SU-DHL-6 (cell line): Measurements from ENCODE around the gene FBRSL1.

Experiments
- H2AFZ ChIP-seq: fragments of 200-600 bp; sonication (generic); 2 replicates; pipeline ENCODE4 v1.6.1; 2014; ENCODE audit warnings: low read depth, mild to moderate bottlenecking, moderate library complexity, mixed read lengths, antibody characterized with exemption, low read length; ENCODE audit not compliant: severe bottlenecking
- H3F3A ChIP-seq: fragments of 200-600 bp; shearing (Covaris generic); 2 replicates; pipeline ENCODE4 v1.6.0; 2016; ENCODE audit warnings: antibody characterized with exemption, mild to moderate bottlenecking; ENCODE audit not compliant: insufficient read depth
- H3K27ac ChIP-seq: fragments of 200-600 bp; sonication (generic); 2 replicates; pipeline ENCODE4 v1.5.1; 2016; ENCODE audit warnings: low read depth, mild to moderate bottlenecking, low read length, moderate library complexity, mixed read lengths
- H3K27me3 ChIP-seq: fragments of 200-600 bp; sonication (generic), shearing (Covaris generic); 2 replicates; pipeline ENCODE4 v1.6.0; 2014; ENCODE audit warnings: mild to moderate bottlenecking, low read length
- H3K36me3 ChIP-seq: fragments of 200-600 bp; sonication (generic); 2 replicates; pipeline ENCODE4 v1.6.1; 2014; ENCODE audit warnings: mild to moderate bottlenecking, low read length, mixed read lengths
- H3K4me2 ChIP-seq: fragments of 300-600, 200-600 bp; shearing (Covaris generic), sonication (generic); 2 replicates; pipeline ENCODE4 v1.6.0; 2014; ENCODE audit warnings: low read length, low read depth, mild to moderate bottlenecking; ENCODE audit not compliant: poor library complexity, severe bottlenecking
- H3K4me3 ChIP-seq: fragments of 200-600 bp; sonication (generic); 2 replicates; pipeline ENCODE4 v1.5.1; 2014; ENCODE audit warnings: antibody characterized with exemption, low read length, mild to moderate bottlenecking, mixed read lengths; ENCODE audit not compliant: insufficient read depth, poor library complexity, severe bottlenecking
- H3K79me2 ChIP-seq: fragments of 200-600 bp; sonication (generic); 2 replicates; pipeline ENCODE4 v1.6.1; 2014; ENCODE audit warnings: mild to moderate bottlenecking, low read length, moderate library complexity; ENCODE audit not compliant: insufficient read depth
- H3K9ac ChIP-seq: fragments of 200-600 bp; sonication (generic); 2 replicates; pipeline ENCODE4 v1.7.0; 2014; ENCODE audit warnings: mild to moderate bottlenecking, low read length
- H3K9me2 ChIP-seq: fragments of 200-600 bp; sonication (generic); replicated peaks from 2 replicates; pipeline ENCODE4 v1.6.1; 2014; ENCODE audit warnings: low read length; ENCODE audit not compliant: insufficient read depth
- H3K9me3 ChIP-seq: fragments of 200-600 bp; sonication (generic); 2 replicates; pipeline ENCODE4 v1.6.1; 2014; ENCODE audit warnings: low read length, mixed read lengths; ENCODE audit not compliant: insufficient read depth
- H4K20me1 ChIP-seq: fragments of 200-600 bp; sonication (generic); 2 replicates; pipeline ENCODE4 v1.6.1; 2014; ENCODE audit warnings: low read depth, mild to moderate bottlenecking, antibody characterized with exemption, low read length, moderate library complexity, mixed read lengths
- EZH2phosphoT487 ChIP-seq: fragments of 200-600 bp; sonication (generic), shearing (Covaris generic); conservative IDR thresholded peaks from 2 replicates; pipeline ENCODE4 v1.6.1; 2018; ENCODE audit warnings: mild to moderate bottlenecking, antibody characterized with exemption, low read length, moderate library complexity, mixed read lengths
- TF ChIP-seq, protein P1 (sequence below): fragments of 200-600 bp; sonication (generic); IDR thresholded peaks from one replicate; pipeline ENCODE4 v1.5.1; 2017; ENCODE audit warnings: antibody characterized with exemption, mild to moderate bottlenecking, low read length, moderate library complexity; ENCODE audit not compliant: insufficient read depth, poor library complexity, severe bottlenecking

FBRSL1 gene

DNA sequence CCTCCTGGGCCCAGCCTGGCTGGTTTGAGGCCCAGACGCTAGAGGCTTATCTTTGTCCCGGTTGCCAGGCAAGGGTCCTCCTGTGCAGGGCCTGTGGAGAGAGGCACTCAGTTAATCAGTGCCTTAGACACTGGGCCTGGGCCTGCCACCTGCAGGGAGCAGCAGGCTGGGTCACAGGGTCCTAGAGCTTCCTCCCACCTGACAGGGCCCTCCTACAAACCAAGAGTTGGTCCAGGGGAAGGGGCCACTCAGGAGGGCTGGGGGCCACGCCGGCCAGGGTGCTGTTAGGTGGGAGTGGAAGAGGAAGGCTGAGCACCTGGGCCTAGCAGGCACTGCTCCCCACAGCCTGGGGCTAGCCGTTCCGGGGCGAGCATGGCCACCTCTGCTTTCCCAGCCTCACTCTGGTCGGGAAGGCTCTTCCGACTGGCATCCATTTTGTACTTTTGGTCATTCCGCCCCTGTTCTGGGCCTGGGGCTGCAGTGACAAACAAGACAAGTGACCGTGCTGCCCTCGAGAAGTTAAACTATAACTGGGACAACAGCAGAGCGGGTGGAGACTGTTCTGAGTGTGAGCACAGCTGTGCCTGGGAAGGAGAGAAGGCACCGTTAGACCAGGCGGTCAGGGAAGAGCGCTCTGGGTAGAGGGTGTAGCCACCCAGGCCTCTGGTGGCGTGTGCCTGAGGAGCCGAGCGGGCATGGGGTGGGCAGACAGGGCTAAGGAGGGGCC is 27.2 kb downstream of the FBRSL1 start:
- Histone ChIP-seq H3K9ac (no peak overlapping the region), H3K9me2 (no peaks in the 10 kb centered on the region), H3K9me3 (peaks cover 6% of the 10 kb centered on the region; the same call in 1 of the 2 replicates), H3K79me2 (no peaks in the 10 kb centered on the region), H3K27me3 (no peaks in the 10 kb centered on the region), H3K4me2 (no peak overlapping the region), H3F3A (no peaks in the 10 kb centered on the region), H3K27ac (no peak overlapping the region), H3K36me3 (no peaks in the 10 kb centered on the region), H2AFZ (no peak overlapping the region), H4K20me1 (no peaks in the 10 kb centered on the region), H3K4me3 (no peak overlapping the region)
- TF ChIP-seq, protein P1, sequence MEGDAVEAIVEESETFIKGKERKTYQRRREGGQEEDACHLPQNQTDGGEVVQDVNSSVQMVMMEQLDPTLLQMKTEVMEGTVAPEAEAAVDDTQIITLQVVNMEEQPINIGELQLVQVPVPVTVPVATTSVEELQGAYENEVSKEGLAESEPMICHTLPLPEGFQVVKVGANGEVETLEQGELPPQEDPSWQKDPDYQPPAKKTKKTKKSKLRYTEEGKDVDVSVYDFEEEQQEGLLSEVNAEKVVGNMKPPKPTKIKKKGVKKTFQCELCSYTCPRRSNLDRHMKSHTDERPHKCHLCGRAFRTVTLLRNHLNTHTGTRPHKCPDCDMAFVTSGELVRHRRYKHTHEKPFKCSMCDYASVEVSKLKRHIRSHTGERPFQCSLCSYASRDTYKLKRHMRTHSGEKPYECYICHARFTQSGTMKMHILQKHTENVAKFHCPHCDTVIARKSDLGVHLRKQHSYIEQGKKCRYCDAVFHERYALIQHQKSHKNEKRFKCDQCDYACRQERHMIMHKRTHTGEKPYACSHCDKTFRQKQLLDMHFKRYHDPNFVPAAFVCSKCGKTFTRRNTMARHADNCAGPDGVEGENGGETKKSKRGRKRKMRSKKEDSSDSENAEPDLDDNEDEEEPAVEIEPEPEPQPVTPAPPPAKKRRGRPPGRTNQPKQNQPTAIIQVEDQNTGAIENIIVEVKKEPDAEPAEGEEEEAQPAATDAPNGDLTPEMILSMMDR: no peak
- TF ChIP-seq EZH2phosphoT487: no peak

DNA sequence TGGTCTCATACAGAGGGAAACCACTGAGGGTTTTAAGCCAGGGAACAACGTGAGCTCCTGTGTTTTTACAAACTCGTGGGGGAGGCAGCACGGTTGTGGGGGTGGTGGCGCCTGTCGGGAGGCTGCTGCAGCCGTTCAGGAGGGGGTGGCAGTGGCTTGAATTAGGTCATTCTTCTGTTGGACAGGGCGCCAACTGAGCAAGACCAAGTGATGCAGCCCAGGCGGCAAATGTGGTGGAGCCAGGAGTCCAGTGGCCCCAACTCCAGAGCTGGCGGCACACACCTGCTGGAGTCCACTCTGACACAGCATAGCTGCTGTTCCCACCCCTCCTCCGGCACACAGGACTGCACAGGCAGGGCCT is 27.8 kb downstream of the FBRSL1 start:
- peaks cover 2% of the 10 kb centered on the region; the same call in 1 of the 2 replicates for H4K20me1 ChIP-seq
- H3K27ac ChIP-seq: no peak overlapping the region
- no peaks in the 10 kb centered on the region for H3K36me3 ChIP-seq
- H3K27me3 ChIP-seq: no peaks in the 10 kb centered on the region
- no peak overlapping the region for H3K9ac ChIP-seq
- H3K9me2 ChIP-seq: no peaks in the 10 kb centered on the region
- H3K4me3 ChIP-seq: no peak overlapping the region
- no peaks in the 10 kb centered on the region for H3F3A ChIP-seq
- TF ChIP-seq EZH2phosphoT487: no peak
- TF ChIP-seq, protein P1: no peak
- H3K9me3 ChIP-seq: peaks cover 6% of the 10 kb centered on the region; the same call in 1 of the 2 replicates
- H2AFZ ChIP-seq: no peak overlapping the region
- no peaks in the 10 kb centered on the region for H3K79me2 ChIP-seq
- H3K4me2 ChIP-seq: no peak overlapping the region

DNA sequence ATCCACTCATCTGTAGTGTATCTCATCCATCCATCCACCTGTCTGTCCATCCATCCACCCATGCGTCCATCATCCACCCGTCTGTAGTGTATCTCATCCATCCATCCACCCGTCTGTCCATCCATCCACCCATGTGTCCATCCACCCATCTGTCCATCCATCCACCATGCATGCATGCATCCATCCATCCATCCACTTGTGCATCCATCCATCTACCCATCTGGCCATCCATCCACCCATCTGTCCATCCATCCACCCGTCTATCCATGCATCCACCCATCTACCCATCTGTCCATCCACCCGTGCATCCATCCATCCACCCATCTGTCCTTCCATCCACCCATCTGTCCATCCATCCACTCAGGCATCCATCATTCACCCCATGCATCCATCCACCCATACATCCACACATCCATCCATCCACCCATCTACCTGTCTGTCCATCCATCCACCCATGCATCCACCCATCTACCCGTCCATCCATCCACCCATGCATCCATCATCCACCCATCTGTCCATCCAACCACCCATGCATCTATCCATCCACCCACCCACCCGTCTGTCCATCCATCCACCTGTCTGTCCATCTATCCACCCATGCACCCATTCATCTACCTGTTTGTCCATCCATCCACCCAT is 28.5 kb downstream of the FBRSL1 start:
- TF ChIP-seq, protein P1: no peak
- TF ChIP-seq EZH2phosphoT487: no peak
- H3F3A ChIP-seq: no peaks in the 10 kb centered on the region
- H3K27ac ChIP-seq: no peak overlapping the region
- no peaks in the 10 kb centered on the region for H3K36me3 ChIP-seq
- H3K4me2 ChIP-seq: no peak overlapping the region
- peaks cover 6% of the 10 kb centered on the region; the same call in 1 of the 2 replicates for H3K9me3 ChIP-seq
- H4K20me1 ChIP-seq: peaks cover 3% of the 10 kb centered on the region; the same call in 1 of the 2 replicates
- no peaks in the 10 kb centered on the region for H3K27me3 ChIP-seq
- H2AFZ ChIP-seq: no peak overlapping the region
- H3K9ac ChIP-seq: no peak overlapping the region
- H3K79me2 ChIP-seq: no peaks in the 10 kb centered on the region
- H3K9me2 ChIP-seq: no peaks in the 10 kb centered on the region
- H3K4me3 ChIP-seq: no peak overlapping the region
